ENCODE measurements around the gene TNRC6A. TPM values are rescaled to one million over a fixed set of nuclear protein-coding genes. Genes with fewer than 3 reads are reported as not detected.

TNRC6A gene
- total RNA-seq, 1 experiment from 2014 or later = 41.6 TPM

DNA sequence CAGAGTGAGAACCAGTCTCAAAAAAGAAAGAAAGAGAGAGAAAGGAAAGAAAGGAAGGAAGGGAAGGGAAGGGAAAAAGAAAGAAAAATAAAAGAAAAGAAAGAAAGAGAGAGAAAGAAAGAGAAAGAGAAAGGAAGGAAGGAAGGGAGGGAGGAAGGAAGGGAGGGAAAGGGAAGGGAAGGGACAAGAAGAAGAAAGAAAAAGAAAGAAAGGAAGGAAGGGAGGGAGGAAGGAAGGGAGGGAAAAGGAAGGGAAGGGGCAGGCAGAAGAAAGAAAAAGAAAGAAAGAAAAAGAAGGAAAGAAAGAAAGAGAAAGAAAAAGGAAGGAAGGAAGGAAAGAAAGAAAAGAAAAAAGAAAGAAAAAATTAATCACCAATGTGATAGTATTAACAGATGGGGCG, 132.0 kb downstream of the TNRC6A start:
- CTCF ChIA-PET = no interaction called here
- intact Hi-C loops (cut with micrococcal nuclease) = no loop called here
- no peaks in the 10 kb centered on the region for H3K4me1 Mint-ChIP-seq (ENCODE audit: insufficient read depth, unreplicated experiment)
- peaks cover 3% of the 10 kb centered on the region for H3K27me3 Mint-ChIP-seq (ENCODE audit: insufficient read depth, unreplicated experiment)
- no peak overlapping the region for H3K27ac Mint-ChIP-seq (ENCODE audit: low read depth, unreplicated experiment)
- DNase-seq (ENCODE audit: unreplicated experiment) = no peak
- no peaks in the 10 kb centered on the region for H3K36me3 Mint-ChIP-seq (ENCODE audit: insufficient read depth, unreplicated experiment)
- H3K9me3 Mint-ChIP-seq (ENCODE audit: unreplicated experiment) = no peaks in the 10 kb centered on the region
- BruUV-seq (replicated peaks) = no TSS peak
- no peak overlapping the region for H3K4me3 Mint-ChIP-seq (ENCODE audit: unreplicated experiment)
- POLR2A ChIA-PET = no interaction called here
- no peak for TF ChIP-seq CTCF (IDR thresholded peaks at IDR 0.05; ENCODE audit: unreplicated experiment)

DNA sequence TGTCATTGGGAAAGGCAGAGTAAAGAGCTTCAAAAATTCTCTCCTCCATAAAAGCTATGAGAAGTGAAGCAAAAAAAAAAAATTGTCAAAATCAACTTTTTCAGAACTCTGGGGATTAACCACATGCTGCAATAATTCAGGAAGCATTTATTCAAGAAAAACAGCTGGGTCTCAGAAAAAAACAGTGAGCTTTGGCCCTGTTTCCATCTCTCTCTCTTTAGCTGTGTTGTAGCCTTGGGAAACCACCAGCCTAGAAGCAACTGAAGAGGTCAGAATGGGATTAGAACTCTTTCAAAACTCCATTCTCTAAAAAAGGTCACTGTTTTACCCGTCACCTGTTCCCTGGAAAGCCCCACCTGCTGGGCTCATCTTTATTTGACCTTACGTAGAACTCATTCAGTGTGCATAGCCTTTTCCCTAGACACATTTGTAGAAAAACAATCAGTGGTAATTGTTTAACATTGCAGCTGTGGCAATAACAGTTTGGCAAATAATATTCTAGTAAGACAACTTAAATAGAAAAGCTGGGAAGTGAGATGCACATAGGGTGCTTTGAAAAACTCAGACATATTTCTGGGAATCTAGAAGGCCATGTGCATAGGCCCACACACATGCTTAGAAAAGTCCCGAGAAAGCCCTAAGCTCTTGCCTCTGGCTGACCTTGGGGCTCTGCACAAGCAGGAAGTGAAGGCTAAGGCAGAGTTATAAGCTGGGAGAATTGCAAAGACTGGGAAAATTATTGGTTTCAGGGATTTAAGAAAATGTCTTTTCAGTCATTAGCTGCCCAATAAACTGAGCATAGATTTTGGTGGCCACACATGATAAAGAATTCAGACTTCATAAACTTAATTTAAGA, 134.4 kb downstream of the TNRC6A start:
- DNase-seq (ENCODE audit: unreplicated experiment) = no peak
- Mint-ChIP-seq H3K36me3 (ENCODE audit: insufficient read depth, unreplicated experiment) (no peaks in the 10 kb centered on the region), H3K27me3 (ENCODE audit: insufficient read depth, unreplicated experiment) (peaks cover 15% of the 10 kb centered on the region), H3K27ac (ENCODE audit: low read depth, unreplicated experiment) (no peak overlapping the region), H3K9me3 (ENCODE audit: unreplicated experiment) (no peaks in the 10 kb centered on the region), H3K4me3 (ENCODE audit: unreplicated experiment) (no peak overlapping the region), H3K4me1 (ENCODE audit: insufficient read depth, unreplicated experiment) (no peaks in the 10 kb centered on the region)
- BruUV-seq (replicated peaks) = no TSS peak
- intact Hi-C loops (cut with micrococcal nuclease) = no loop called here
- POLR2A ChIA-PET = interaction anchor here (0.6 kb wide), 1 partner anchor 10 kb away, joined by 3 read pairs; no protein-coding TSS in a partner anchor
- TF ChIP-seq CTCF (IDR thresholded peaks at IDR 0.05; ENCODE audit: unreplicated experiment) = no peak
- CTCF ChIA-PET = interaction anchor here (0.6 to 1.4 kb wide), 4 partner anchors 9 to 1539 kb away, joined by 3 to 5 read pairs (median 4); no protein-coding TSS in a partner anchor

DNA sequence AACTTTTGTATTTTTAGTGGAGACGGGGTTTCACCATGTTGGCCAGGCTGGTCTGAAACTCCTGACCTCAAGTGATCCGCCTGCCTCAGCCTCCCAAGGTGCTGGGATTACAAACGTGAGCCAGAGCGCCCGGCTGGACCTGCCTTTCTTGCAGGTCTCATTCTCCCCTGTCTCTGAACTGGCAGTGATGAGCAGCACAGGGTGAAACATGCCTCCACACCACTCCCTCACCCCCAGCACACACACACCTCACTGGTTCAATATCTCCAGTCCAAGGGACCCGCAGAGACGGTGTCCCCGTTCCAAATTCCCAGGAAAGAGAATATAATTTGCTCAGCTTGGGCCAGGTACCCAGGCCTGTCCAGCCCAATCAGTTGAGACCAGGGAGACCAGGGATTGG, 139.6 kb downstream of the TNRC6A start:
- POLR2A ChIA-PET = no interaction called here
- no peak for TF ChIP-seq CTCF (IDR thresholded peaks at IDR 0.05; ENCODE audit: unreplicated experiment)
- CTCF ChIA-PET = interaction anchor here (0.5 kb wide), 1 partner anchor 339 kb away, joined by 3 read pairs; no protein-coding TSS in a partner anchor

GRCh38 chr16:24871891-24872290, 142.4 kb downstream of the TNRC6A start:
- peaks cover 26% of the 10 kb centered on the region for H3K27me3 Mint-ChIP-seq (ENCODE audit: insufficient read depth, unreplicated experiment)
- intact Hi-C loops (cut with micrococcal nuclease) = no loop called here
- TF ChIP-seq CTCF (IDR thresholded peaks at IDR 0.05; ENCODE audit: unreplicated experiment) = no peak
- no peak overlapping the region for H3K4me3 Mint-ChIP-seq (ENCODE audit: unreplicated experiment)
- H3K9me3 Mint-ChIP-seq (ENCODE audit: unreplicated experiment) = no peaks in the 10 kb centered on the region
- no TSS peak for BruUV-seq (replicated peaks)
- ChIA-PET CTCF (interaction anchor here (0.7 to 1.3 kb wide), 2 partner anchors 34 to 162 kb away, joined by 3 read pairs; no protein-coding TSS in a partner anchor), POLR2A (no interaction called here)
- H3K36me3 Mint-ChIP-seq (ENCODE audit: insufficient read depth, unreplicated experiment) = no peaks in the 10 kb centered on the region
- no peak for DNase-seq (ENCODE audit: unreplicated experiment)
- H3K27ac Mint-ChIP-seq (ENCODE audit: low read depth, unreplicated experiment) = no peak overlapping the region
- H3K4me1 Mint-ChIP-seq (ENCODE audit: insufficient read depth, unreplicated experiment) = no peaks in the 10 kb centered on the region

More for the DNA sequence above, 139.6 kb downstream of the TNRC6A start:
- H3K9me3 Mint-ChIP-seq (ENCODE audit: unreplicated experiment) = no peaks in the 10 kb centered on the region
- H3K4me3 Mint-ChIP-seq (ENCODE audit: unreplicated experiment) = no peak overlapping the region
- no TSS peak for BruUV-seq (replicated peaks)
- DNase-seq (ENCODE audit: unreplicated experiment) = no peak
- H3K4me1 Mint-ChIP-seq (ENCODE audit: insufficient read depth, unreplicated experiment) = no peaks in the 10 kb centered on the region
- H3K27me3 Mint-ChIP-seq (ENCODE audit: insufficient read depth, unreplicated experiment) = peaks cover 15% of the 10 kb centered on the region
- no peak overlapping the region for H3K27ac Mint-ChIP-seq (ENCODE audit: low read depth, unreplicated experiment)
- intact Hi-C loops (cut with micrococcal nuclease) = no loop called here
- H3K36me3 Mint-ChIP-seq (ENCODE audit: insufficient read depth, unreplicated experiment) = no peaks in the 10 kb centered on the region

Data from MCF 10A (cell line).